IPS-11a (cell line): Measurements from ENCODE around the gene CAPN7.

Experiments
- H3K4me3 ChIP-seq: one replicate; pipeline ENCODE4 v1.5.1; 2013; ENCODE audit warnings: low read depth, low read length, control low read depth

The CAPN7 gene

GRCh38 chr3:15294929-15295328 is 88.9 kb downstream of the CAPN7 start:
- no peak overlapping the region for H3K4me3 ChIP-seq

DNA sequence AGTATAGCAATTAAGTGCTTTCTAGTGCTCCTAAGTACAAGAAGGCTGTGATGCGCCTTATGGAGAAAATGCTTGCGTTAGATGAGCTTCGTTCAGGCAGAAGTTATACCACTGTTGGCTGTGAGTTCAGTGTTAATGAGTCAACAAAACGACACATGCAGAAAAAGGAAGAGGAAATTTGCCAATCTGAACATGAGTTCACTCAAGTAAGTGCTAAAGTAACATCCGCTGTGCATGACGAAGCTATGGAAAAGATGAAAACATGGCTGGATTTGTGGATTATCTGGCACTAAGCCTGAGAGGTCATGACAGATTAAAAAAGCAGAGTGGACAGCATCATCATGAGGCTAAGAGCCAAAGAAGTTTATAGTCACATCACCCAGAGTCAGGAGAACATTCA is 89.5 kb downstream of the CAPN7 start:
- H3K4me3 ChIP-seq: no peak overlapping the region

- no peak overlapping the region for H3K4me3 ChIP-seq
Observed at GRCh38 chr3:15297608-15298350, 91.7 kb downstream of the CAPN7 start.

GRCh38 chr3:15298504-15298903 is 92.5 kb downstream of the CAPN7 start:
- no peak overlapping the region for H3K4me3 ChIP-seq

DNA sequence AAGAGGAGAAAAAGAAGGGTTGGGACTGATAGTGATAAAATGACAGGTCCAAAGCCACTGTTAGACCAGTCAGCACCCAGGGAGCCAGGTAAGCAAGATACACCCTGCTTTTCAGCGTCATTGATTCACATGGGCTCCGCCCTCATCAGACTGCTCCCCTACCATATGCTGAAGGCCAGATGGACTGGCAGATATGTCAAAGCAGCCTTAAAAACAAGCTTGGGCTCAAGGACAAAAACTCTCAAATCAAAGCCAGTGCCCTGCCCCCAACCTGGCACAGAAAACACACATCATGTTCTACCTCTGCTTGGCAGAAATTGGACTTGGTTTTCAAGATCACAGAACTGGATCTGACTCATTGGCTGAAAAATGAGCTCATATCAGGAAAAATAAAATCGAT is 93.0 kb downstream of the CAPN7 start:
- H3K4me3 ChIP-seq: no peak overlapping the region

GRCh38 chr3:15300323-15301078 is 94.5 kb downstream of the CAPN7 start:
- no peak overlapping the region for H3K4me3 ChIP-seq

DNA sequence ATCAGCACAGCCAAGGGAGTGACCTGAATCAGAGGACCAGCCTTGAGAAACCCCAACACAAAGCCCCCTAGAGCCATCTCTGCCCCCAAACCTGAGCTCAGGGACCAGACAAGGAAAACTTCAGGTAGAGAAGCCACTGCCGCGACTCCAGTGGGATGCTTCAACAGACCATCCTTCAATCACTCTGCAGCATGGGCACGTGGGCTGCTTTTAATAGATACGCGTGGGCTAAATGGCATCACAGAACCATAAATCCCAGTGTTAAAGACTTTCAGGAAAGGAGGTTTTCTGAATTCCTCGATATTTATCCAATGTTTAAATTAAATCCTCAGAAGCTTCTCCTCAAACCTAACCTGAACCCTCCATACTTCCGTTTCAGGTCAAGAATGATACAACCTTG is 95.7 kb downstream of the CAPN7 start:
- H3K4me3 ChIP-seq: no peak overlapping the region
